Activated CD8-positive, alpha-beta memory T cell treated with anti-CD3 and anti-CD28 coated beads for 36 hours (primary cell): ENCODE measurements around the gene NAMPT. TPM values are rescaled to one million over a fixed set of nuclear protein-coding genes. Genes with fewer than 3 reads are reported as not detected.
"Not testable (repeated sequence)": the region's sequence is repeated elsewhere in the genome, so short reads cannot be mapped to it uniquely, and the experiment has no call there.

Experiments used
- CTCF ChIA-PET: fragments of 350-600 bp; sonication (Branson Sonifier 250); formaldehyde crosslinking; loops from one replicate; lab custom pipeline; 2021; ENCODE audit warnings: antibody characterized with exemption; lab: Charles Lee
- POLR2A ChIA-PET: fragments of 350-600 bp; sonication (Branson Sonifier 250); formaldehyde crosslinking; loops from one replicate; lab custom pipeline; 2021; ENCODE audit warnings: antibody characterized with exemption; lab: Charles Lee
- total RNA-seq, 2 experiments: library from RNA; stranded (reverse); gene quantifications; one replicate each; pipeline ENCODE4 v1.2.3, GENCODE V29; 2021

NAMPT gene
- total RNA-seq = 100 to 1,000 TPM; 978 to 991 TPM

DNA sequence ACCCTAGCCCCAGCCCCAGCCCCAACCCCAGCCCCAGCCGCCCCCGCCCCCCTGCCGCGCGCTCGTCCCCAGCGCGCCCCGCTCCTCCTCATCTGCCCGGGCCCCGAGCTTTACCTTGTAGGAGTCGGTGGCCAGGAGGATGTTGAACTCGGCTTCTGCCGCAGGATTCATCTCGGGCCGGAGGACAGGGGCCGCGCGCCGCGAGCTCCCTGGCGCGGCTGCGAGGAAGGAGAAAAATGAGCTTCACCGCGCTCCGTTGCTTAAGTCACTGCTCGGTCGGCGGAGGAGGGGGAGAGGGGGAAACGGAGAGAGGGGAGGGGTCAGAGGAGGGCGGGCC, at the start of gene NAMPT:
NAMPT (minus strand) TSS at position 270 of the 337 bp plus-strand sequence; CDS start at position 171, 99 bp downstream.
- CTCF ChIA-PET = interaction anchor here (0.6 to 2.8 kb wide), 7 partner anchors 17 to 177 kb away, joined by 3 to 13 read pairs (median 4); no protein-coding TSS in a partner anchor
- POLR2A ChIA-PET = interaction anchor here (0.6 to 3.3 kb wide), 17 partner anchors 9 to 884 kb away, joined by 3 to 87 read pairs (median 5); partner anchors contain the start of genes CCDC71L, HBP1 and SYPL1

DNA sequence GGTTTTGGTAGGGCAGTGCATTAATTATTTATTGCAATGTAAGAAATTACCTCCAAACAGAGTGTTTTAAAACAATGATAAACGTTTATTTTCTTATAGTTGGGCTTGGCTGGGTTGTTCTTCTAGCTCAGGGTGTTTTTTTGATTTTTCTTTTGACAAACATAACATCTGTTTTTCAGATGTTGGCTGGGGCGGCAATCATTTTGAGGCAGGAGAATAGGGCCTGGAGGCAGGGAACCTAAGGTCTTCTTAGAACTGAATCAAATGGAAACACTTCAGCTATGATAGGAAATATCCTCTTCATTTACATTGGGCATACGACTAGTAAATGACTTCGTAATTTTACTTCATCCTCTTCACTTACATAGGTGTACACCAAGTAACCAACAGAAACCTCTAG, 47.4 kb upstream of the NAMPT start:
- CTCF ChIA-PET = no interaction called here
- POLR2A ChIA-PET = interaction anchor here (0.7 kb wide), 1 partner anchor 14 kb away, joined by 3 read pairs; no protein-coding TSS in a partner anchor

DNA sequence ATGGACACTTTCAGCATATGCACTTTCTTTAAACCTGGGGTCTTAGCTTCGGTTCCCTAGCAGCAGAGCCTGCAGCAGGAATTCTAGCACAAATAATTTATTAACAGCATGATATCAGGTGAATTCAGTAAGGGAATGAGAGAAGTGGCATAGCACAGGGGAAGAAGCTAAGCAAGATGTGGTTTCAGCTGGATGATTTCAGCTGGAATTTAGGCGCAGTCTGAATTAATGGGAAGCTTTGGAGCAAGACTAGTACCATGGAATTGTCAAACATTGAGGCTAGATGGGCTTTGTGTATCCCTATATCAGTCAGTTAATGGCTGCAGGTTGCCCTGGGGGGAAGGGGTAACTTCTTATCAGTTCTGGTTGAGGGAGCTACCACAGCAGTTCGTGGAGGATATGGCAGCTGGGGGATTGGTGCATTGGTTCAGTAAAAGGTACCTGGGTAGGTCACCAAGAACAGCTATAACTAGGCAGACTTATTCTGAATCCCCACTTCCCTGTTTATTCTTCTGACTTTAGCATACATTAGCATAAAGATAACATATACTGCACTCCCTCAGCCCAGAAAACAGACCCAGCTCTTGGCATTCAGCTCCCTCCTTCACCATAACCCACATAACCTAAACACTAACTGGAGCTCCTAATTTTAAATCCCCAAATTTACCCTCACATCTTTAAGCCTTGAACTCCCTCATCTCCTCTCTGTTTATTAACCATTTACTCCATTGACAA, 46.8 kb upstream of the NAMPT start:
- ChIA-PET CTCF (no interaction called here), POLR2A (interaction anchor here (0.7 kb wide), 1 partner anchor 14 kb away, joined by 3 read pairs; no protein-coding TSS in a partner anchor)

DNA sequence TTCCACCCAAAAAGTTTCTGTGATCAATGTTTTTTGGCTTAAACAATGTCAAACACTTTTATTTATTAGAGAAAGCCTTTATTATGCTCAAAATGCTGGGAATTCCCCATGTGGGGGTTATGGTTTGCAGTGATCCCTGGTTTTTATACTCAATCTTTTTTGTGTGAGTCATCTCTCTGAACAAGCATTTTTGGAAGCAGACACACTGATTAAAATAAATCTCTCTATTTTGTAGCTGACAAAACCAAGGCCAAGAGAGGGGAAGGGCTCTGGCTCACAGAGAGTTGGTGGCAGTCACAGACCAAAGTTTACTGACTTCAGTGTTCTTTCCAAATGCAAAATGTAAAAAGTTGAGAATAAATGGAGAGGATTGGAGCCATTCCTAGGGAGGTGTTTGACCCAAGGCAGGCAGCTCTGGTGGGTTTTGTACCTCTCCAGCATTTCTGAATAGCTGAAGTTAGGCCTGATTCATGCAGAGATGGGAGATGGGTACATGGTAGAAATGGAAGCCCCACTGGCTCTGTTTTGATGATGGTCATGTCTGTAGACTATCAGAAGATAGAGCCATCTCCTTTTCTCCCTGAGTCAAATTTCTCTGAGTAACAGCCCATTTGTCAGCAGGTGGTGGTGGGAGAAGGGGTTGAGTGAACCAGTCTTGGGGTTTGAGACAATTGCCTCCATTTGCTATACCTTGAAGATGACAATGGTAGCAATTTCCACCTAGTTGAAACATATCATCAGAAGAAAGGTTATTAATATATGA, 45.4 kb upstream of the NAMPT start:
- CTCF ChIA-PET = no interaction called here
- POLR2A ChIA-PET = no interaction called here

DNA sequence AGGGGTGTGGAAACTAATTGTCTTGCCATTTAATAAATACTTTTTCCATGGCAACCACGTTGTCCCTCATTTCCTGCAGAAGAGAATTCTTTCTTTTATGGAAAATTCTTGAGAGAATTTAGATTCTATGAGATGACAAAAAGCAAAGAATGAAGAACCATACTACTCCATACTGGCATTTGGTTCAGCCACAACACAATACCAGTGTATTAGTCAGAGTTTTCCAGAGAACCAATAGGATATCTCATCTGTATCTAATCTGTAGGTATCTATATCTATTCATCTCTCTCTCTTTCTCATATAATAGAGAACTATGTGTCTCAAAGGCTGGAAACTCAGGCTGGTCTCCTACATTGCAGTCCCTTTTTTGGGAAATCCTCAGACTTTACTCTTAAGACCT, 44.6 kb upstream of the NAMPT start:
- ChIA-PET POLR2A (no interaction called here), CTCF (no interaction called here)

DNA sequence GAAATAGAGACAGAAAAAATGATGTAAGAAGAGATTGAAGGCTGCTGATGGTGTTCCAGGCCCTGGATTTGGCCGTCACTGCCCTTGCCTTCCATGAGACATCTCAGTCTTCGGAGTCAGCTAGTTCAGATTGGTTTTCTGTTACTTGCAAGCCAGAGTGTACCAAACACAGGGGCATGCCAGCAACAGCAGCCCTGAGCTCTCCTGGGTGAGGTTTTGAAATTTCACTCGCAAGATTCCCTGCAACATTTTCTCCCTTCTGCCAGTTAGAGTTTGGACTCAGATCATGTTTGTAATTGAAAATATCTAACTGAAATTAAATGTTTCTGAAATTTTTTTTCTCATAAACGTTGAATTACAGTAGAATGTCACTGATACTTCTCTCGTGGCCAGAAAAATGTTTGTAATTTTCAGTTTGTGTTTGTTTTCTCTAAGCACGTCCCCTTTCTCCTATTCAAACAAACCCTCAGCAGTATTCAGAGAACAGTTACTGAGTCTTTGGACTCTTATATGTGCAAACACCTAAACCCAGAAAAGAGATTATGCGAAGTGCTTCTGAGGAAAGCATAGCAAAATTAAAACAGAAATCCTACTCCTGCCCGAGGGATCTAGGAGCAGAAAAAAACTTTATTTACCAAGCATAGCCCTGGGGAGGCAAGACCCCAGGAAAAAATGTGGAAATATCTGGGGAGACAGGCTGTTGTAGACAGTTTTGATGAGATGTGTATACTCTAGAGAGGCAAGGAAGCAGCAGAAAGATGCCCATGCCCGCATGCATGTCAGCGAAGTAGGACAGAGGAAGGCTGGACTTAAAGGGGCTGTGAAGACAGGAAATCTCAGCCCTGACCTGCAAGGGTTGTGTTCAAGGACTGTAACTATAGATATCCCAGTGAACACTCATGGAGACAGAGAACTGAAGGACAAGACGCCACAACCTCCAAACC, 43.0 kb upstream of the NAMPT start:
- CTCF ChIA-PET = interaction anchor here (1.4 kb wide), 1 partner anchor 17 kb away, joined by 5 read pairs; no protein-coding TSS in a partner anchor
- POLR2A ChIA-PET = no interaction called here

DNA sequence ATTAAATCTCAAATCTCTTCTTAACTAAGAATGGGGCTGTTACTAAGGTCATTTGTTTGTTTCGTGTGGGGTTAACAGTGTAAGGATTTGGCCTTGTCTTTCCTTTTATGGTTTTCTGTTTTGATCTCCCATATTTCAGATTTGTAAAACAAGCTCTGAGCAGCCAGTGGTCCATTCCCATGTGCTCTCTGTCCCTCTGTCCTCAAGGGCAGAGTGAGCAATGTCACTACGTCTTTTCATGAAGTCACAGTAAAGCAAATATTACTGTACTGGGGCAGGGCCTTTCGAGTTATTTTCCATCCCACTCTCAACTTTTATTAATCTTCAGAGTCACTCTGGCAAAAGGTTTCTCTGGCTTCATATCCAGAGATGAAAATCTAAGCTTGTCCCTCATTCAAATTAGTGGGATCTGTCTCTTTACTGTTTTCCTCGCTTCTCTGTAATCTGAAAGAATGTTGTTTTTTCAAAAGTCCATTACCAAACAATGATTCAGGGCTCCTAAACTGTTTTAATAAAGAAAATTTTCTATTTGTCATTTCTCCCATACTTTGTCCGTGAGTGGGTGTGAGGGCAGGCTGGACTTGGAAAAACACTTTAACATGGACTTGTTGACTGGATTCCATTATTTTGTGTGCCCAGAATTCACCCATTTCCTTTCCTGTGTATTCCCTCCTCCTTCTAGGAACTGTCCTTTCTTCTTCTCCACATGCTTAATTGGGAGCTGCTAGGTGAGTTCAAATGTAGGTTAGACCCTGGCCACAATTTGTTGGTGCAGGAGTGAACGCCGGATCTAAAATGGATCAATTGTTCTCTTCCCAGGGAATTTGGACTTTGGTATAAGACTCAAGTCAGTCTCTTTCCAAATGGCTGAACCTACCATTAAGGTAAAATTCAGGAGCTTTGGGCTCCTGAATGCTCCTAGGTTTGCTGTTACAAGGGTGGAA, 42.1 kb upstream of the NAMPT start:
- ChIA-PET POLR2A (no interaction called here), CTCF (interaction anchor here (0.9 to 1.4 kb wide), 2 partner anchors 16 to 64 kb away, joined by 3 to 5 read pairs; no protein-coding TSS in a partner anchor)

DNA sequence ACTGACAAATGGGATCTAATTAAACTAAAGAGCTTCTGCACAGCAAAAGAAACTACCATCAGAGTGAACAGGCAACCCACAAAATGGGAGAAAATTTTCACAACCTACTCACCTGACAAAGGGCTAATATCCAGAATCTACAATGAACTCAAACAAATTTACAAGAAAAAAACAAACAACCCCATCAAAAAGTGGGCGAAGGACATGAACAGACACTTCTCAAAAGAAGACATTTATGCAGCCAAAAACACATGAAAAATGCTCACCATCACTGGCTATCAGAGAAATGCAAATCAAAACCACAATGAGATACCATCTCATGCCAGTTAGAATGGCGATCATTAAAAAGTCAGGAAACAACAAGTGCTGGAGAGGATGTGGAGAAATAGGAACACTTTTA, 39.7 kb upstream of the NAMPT start:
- CTCF ChIA-PET, POLR2A ChIA-PET: not testable (repeated sequence)

DNA sequence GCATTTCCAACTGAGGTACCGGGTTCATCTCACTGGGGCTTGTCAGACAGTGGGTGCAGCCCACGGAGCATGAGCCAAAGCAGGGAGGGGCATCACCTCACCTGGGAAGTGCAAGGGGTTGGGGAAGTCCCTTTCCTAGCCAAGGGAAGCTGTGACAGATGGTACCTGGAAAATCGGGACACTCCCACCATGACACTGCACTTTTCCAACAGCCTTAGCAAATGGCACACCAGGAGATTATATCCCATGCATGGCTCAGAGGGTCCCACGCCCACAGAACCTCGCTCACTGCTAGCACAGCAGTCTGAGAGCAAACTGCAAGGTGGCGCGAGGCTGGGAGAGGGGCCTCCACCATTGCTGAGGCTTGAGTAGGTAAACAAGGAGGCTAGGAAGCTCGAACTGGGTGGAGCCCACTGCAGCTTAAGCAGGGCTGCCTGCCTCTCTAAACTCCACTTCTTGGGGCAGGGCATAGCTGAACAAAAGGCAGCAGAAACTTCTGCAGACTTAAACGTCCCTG, 35.5 kb upstream of the NAMPT start:
- POLR2A ChIA-PET, CTCF ChIA-PET: not testable (repeated sequence)

DNA sequence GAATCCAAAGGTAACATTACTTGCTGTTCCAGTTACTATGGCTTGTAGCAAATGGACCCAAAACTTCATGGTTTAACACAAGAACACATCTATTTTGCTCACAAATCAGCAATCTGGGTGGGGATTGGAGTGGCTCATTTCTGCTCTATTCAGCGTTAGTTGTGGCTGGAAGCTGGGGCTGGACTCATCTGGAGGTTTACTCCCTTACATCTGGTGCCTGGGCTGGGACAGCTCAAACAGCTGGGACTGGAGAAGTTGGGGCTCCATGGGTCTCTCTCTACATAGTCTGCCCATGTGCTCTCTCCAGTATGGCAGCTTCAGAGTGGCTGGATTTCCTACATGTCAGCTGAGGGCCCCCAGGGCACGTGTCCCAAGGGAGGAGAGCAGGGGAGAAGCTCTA, 33.7 kb upstream of the NAMPT start:
- POLR2A ChIA-PET = no interaction called here
- CTCF ChIA-PET = no interaction called here

DNA sequence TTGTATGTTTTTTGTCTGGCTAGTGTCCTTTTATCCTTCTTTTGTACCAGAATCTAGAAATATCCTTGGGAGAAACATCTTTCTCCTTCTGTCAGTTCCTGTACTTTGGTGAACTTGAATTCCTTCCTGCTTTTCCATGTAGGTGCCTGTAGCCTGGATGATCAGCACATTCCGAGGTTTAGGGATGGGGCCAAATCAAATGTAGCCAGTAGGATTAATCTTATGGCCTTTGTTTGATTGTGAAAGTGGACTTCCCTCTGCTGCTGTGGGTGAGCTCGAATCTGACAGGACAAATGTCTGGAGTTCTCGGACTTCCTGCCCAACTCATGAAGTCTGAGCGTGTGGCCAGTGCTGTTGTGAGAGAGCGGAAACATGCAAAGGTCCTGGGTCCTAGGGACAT, 33.2 kb upstream of the NAMPT start:
- ChIA-PET CTCF (no interaction called here), POLR2A (no interaction called here)

DNA sequence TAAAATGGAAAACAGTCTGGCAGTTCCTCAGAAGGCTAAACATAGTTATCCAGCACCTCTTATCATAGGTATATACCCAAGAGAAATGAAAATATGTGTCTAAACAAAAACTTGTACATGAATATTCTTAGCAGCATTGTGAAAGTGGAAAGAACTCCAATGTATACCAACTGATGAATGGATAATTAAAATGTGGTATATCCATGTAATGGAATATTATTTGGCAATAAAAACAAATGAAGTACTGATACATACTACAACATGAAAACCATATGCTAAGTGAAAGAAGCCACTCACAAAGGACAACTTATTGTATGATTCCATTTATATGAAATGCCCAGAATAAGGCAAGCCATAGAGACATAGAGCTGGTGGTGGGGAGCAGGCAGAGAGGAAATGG, 32.2 kb upstream of the NAMPT start:
- POLR2A ChIA-PET = no interaction called here

DNA sequence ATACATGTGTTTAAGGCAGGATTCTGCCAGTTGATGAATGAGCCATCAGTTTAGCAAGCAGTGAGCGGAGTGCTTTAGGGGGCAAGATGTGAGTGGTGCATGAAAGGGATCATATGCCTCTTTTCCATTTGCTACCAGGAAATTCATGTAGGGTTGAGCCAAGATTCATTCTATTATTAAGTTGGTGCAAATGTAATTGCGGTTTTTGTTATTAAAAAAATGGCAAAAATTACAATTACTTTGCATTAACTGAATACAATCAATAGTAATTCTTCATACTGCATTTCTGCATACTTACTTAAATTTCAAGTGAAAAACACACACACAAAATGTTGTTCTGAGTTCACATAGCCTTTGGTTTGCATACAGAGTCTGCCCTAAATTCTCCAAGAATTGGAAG, 30.1 kb upstream of the NAMPT start:
- POLR2A ChIA-PET = no interaction called here
- CTCF ChIA-PET = no interaction called here

More for the DNA sequence above, 32.2 kb upstream of the NAMPT start:
- CTCF ChIA-PET = no interaction called here

DNA sequence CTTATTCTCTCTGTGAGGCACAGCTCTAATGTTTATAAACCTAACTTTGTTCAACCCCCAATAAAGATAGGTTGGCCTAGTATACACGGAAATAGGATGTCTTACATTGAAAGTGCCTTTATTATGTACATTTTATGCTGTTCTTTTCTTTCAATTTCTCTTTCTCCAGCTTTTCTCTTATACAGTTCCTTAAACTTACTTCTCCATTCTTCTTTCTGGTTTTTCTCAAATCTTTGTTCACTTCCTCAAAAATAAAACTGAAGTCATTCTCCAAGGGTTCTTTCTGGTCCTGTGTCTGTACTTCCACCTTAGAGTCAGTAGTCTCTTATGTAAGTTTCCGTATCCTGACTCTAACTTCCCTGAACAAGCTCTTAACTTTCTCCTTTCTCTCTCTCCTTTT, 29.2 kb upstream of the NAMPT start:
- ChIA-PET POLR2A (no interaction called here), CTCF (no interaction called here)

DNA sequence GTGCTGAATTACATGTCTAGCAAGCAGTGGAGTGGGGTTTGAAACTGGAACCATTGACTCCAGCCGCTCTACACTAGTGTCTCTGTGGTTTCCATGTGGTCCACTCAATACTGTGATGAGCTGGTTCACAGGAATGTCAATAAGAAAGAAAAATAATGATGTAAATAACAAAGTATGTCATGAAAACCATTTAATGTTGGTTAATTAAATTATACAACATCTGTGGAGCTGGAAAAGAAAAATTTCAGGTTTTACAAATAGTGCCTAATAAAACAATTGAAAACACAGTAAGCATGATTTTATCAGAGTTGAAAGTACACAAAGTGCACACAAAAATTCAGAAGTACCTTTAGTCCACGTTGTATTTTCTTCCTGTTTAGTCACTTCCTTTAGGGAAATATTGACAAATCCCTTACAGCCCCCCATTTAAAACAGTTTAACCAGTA, 28.7 kb upstream of the NAMPT start:
- CTCF ChIA-PET = no interaction called here
- POLR2A ChIA-PET = no interaction called here

DNA sequence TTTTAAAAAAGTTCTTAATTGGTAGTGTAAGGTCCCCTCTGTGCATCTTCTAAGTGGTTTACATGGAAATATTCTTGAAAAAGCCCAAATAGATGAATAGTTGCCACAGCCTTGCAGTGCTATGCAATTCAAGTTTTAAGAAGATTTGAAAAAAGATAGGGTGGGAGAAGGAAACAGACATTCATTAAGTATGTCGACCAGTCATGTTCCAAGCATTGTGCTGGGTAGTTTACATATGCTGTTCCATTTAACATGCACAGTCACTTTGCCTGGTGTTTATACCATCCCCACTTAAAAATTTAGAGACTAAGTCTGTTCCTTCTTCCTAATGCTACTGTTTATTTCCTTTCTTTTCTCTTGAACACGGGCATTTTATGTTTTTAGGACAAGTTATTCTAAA, 28.1 kb upstream of the NAMPT start:
- ChIA-PET CTCF (no interaction called here), POLR2A (no interaction called here)

DNA sequence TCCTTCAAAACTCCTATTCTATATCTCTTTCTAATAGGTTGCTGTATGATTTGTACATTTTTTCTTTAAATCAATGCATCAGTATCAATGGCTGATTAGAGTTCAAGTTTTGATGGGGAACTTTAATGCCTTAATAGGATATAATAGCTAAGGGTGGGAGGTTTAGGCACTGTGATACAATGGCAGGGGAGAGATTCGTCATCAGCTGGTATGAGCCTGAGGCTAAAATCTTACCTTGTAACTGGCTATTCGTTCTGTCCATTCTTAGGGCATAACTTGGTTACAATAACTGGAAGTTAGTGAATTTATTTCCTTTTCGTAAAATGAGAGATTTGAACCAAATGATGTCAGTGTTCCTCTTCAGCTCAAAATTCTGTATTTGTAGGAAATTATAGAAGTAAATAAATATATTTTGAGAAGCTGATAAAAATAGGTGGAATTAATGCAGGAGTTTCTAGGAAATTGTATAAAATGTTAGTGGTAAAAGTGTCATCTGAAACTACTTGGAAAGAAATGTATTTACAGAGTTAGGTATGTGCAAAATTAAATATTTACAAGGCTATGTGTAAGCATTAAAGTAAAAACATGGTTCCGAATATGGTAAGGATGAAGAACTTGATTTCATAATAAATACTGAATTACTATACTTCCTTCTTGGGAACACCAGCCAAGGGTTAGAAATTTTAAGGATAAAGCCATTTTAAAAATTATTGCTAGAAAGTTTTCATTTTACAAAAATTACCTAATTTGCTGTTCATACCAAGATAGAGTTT, 27.5 kb upstream of the NAMPT start:
- CTCF ChIA-PET = no interaction called here
- POLR2A ChIA-PET = no interaction called here
